Measurements from ENCODE around the gene GSPT2.
A peak's percentile ranks its signal among the peaks of the same experiment; 100 is the strongest.
"Not testable (repeated sequence)": the region's sequence is repeated elsewhere in the genome, so short reads cannot be mapped to it uniquely, and the experiment has no call there.

The GSPT2 gene

DNA sequence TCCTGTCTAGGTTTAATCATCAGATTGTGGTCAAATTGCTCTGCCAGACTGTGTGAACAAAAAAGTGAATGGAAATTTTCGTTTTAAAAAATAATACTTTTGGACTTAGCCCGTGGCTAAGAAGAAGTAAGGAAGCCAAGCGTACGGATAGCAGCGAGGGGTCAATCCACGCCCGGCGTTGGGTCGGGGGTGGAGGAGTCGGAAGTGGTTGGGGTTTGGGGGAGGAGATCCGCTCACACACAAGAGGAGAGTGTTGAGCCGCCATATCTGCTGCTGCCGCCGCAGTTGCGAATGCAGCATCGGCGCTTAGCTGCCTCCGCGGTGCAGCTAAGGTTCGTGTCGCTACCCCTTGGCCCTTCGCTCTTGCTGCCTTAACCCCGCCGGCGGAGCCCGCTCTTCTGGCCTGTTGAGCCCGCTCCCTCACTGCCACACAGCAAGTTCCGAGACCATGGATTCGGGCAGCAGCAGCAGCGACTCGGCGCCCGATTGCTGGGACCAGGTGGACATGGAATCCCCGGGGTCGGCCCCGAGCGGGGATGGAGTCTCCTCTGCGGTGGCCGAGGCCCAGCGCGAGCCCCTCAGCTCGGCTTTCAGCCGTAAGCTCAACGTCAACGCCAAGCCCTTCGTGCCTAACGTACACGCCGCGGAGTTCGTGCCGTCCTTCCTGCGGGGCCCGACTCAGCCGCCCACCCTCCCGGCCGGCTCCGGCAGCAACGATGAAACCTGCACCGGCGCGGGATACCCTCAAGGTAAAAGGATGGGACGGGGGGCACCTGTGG lies at the start of gene GSPT2:
GSPT2 (plus strand) TSS at position 264 of the 779 bp plus-strand sequence; CDS start at position 449, 185 bp downstream.
- DNase-seq: peak; percentile 9

DNA sequence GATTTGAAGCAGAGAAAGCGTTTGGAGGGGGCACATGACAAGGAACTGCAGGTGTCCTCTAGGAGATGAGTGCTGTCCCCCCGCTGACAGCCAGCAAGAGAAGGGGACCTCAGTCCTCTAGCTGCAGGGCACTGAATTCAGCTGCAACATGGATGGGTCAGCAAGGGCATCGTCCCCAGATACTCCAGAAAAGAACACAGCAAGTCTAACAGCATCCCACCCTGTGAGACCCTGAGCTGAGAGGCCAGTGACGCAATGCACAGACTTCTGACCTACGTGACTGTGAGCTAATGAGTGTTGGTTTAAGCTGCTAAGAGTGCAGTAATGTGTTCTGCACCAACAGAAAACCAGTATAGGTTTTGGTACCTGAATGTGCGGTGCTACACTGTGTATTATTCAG lies 49.0 kb upstream of the GSPT2 start:
- DNase-seq: no peak

DNA sequence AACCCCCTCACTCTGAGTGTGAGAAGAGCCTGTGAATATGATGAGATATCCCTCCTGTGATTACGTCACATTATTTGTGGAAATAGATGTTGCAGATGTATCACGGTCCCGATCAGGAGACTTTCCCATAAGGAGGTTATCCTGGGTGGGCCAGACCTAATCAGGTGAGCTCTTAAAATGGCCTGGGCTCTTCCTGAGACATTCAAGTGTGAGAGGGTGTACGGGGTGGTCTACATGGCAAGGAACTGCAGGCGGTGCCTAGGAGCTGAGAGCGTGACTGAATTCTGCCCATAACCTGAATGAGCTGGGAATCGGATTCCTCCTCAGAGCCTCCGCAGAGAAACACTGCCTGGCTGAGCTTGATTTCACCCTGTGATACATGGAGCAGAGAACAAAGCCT lies 45.8 kb upstream of the GSPT2 start:
- no peak for DNase-seq

DNA sequence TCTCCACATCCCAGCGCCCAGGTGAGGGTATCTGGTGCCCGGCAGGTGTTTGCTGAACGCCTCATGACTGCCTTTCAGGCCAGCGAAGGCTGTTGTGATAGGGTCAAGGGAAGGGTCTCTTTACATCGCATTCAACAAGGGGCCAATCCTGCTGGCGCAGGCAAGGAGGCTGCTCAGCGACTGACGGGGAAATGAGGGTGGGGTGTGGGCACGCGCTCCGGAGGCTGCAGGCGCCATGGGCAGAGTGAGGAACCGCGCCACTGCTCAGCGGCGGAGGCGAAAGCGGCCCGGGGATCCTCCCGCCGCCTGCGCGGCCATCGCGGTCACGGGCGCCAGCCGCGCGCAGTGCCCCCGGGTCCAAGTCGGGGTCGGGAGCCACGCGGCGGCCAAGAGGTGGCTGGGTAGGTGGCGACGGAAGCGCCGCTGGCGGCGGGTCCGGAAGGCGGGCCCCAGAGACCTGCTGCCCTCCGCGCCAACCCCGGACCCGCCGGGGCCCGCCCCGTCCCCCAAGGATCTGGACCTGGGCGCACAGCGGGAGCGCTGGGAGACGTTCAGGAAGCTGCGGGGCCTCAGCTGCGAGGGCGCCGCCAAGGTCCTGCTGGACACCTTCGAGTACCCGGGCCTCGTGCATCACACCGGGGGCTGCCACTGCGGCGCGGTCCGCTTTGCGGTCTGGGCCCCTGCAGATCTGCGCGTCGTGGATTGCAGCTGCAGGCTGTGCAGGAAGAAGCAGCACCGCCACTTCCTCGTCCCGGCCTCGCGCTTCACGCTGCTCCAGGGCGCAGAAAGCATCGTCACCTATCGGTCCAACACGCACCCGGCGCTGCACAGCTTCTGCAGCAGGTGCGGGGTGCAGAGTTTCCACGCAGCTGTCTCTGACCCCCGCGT lies 32.7 kb upstream of the GSPT2 start, which contains the start of gene CENPVL1:
CENPVL1 (plus strand) TSS at position 236 of the 888 bp plus-strand sequence; CDS start at position 236, 0 bp downstream.
- not testable (repeated sequence) for DNase-seq

DNA sequence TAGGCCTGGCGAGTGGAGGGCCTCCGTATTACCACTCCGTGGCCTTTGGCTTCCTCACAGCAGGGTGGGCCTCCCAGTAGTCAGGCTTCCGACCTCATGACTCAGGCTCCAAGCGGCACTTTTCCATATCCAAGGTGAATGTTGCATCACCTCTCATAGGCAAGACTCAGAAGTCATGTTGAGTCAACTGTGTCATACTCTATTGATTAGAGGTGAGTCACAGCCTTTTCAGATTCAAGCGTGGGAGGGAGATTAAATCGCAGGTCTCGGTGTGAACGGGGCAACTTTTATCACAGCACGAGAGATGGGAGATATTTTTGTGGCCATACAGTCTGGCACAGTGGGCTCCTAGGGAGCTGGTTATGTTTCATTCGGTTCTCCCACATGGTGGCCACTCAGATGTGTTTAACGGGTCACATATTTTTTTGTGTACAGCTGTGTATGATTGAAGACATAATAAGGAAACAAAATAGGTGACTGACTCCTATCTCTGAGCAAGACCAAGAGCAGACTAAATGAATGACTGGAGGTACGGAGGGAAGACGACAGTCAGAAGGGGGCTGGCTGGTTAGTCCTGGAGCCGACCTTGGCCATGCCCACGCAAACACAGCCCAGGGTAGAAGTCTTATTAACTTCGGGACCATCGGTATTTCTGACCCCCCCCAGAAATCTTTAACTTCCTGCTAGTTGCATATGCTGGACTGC lies 30.1 kb upstream of the GSPT2 start:
- not testable (repeated sequence) for DNase-seq

DNA sequence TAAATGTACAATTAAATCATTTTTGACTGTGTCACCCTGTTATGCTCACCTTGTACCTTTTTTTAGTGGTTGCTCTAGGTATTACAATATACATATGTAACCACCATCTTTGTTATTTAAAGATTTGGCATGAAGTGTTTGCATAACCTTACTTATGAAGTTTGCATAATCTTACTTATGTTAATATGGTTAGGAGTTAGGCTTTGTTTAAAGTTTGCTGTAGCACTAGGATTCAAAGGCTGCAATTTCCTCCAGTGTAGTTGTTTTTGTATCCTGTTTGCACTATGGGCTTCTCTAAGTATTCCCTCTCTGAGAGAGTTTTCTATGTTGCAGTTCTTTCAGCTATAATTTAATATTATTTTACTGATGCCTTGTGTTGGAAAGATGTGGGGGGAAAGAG lies 15.0 kb upstream of the GSPT2 start:
- DNase-seq: no peak

DNA sequence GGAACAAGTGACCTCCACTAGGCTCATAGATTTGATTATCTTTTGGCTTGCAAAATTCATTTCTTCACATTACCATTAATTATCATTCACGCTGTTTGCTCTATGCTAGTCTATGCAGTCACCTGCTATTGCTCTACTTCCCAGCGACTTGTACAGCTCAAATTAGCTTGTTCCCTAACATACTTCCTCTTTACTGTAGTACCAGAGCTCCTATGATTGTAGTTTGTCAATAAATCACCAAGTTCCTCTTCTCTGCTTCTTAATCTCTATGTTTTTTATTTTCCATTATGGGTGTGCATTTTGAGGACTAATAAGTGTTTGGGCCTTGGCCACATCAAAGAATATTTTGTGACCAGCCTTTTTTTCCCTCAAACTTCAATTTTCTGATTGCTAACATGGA lies 6.2 kb upstream of the GSPT2 start:
- DNase-seq: no peak

DNA sequence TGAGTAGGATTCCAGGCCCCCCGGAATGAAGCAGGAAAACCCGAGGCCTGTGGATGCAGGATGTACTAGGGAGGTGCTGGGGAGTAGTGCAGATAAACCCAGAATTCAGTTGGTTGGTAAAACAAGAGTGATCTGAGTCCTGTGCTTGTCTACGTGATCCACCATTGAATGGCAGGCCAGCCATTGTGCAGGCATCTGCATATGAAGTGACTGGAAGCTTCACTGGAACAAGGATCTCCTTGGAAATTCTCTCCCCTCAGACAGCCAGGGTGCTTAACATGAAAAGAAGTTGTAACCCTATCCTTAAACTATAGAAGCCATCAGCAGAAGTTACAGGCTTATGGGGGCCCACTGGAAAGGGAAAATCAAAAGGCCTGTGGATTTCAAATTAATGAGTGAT lies 656 bp upstream of the GSPT2 start:
- DNase-seq: no peak

DNA sequence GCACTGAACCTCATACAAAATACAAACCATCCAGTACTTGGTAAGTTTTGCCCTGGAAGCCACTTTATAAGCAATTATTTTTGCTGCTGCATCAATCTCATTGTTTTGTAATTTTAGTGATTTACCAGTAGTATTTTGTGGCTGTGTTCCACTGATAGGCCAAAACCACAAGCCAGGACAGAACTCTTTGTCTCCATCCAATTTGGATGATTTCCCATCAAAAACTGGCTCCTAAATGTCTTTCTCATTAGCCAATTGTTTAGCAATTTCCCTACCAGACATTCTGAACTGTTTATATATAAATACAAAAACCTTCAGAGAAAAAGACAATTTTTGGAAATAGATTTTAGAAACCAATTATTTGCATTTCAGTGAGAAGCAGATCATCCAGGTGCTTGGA lies 4.4 kb downstream of the GSPT2 start:
- DNase-seq: no peak

DNA sequence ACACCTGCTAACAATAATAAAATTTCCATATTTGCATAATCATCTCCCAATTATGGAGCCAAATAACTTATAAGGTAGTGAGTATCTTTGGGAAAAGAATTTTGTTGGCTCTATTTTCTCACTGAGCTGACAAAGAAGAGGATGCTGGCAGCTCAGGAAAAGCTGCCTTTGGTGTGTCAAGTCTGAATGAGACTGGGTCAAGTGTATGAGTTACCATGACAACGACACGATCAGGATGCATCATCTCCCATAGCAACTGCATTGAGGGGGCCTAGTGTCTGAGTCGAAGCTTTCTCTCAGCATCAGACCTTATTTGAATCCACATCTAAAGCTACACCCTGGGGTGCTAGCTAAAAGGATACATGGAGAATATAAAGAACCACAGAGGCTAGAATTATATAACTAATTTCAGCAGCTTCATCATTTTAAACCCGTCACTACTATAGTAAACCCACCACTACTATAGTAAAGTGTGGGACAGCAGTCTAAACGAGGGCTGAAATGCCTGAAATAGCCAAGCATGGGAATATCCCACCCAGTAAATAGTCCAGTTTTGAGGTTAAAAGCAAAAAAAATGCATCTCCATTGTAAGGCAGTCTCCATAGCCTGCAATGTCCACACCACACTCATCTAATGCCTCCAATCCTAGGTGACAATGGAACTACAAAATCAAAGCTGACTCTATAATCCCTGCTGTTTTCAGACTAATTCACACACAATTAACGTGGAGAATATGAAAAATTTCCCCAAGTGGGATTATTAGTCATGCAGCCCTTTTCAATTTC lies 16.0 kb downstream of the GSPT2 start:
- DNase-seq: no peak

DNA sequence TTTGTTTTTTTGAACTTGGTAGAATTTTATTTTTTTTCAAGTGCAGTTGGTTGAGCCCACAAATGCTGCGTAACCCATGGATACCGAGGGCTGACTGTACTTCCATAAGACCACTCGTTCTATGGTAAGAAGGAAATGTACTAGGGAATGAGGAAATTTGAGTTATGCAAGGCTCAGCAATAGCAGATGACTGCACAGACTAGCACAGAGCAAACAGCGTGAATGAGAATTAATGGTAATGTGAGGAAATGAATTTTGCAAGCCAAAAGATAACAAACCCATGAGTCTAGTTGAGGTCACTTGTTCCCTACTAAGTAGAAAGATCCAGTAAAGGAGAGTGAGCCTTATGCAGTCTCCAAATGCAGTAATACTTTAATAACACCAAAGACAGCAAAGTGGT lies 17.4 kb downstream of the GSPT2 start:
- DNase-seq: no peak

DNA sequence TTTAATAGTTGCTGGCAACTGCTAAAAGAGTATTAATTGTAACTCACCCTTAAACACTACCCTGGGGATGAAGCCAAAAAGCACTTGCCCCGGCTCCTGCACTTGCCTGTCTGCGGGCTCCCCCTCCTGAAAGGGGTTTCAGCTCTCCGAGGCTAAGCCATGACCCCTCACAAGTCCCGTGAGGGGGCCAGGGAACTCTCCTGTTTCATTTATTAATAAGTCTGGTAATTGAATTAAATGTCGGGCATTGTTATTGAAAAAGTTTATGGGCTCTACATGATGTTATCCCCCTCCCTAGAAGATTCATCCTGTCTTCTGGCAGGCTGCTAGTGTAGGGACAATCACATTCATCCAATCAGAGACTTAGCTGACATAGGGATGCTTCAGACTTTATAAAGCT lies 23.3 kb downstream of the GSPT2 start:
- no peak for DNase-seq

DNA sequence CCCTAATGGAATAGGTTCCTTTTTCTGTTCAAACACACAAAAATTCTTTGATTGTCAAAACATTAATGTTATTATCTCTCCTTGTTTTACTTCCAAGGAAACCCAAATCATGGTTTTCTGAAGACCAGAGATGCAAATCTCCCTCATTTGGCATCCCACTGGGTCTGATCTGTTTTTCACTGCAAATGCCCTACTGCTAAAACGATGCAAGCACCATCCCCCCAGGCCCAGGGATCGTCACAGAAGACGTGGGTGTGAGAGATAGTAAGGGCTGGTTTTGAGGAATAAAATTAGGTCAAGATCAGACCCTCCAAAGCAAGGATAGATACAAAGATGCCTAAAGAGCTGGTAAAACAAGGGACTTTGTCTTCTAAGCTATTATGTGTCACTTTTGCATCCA lies 33.6 kb downstream of the GSPT2 start:
- no peak for DNase-seq

DNA sequence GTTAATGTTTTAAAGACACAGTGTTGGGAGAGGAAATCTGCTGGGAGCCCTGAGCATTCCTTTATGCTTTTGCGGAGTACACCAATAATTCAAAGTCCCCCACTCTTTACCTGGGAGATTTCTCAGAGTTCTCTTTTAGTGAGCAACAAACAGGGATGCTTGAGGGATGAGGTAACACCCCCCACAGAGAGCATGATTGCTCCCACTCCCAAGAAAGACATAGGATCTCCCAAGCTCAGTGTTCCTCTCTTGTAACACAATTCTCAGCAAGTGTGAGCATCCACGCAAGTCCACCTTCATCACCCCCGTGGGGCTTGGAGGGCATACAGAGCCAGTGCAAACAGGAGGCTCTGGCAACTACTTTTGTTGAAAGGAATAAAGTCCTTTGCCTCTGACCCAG lies 36.1 kb downstream of the GSPT2 start:
- DNase-seq: no peak

DNA sequence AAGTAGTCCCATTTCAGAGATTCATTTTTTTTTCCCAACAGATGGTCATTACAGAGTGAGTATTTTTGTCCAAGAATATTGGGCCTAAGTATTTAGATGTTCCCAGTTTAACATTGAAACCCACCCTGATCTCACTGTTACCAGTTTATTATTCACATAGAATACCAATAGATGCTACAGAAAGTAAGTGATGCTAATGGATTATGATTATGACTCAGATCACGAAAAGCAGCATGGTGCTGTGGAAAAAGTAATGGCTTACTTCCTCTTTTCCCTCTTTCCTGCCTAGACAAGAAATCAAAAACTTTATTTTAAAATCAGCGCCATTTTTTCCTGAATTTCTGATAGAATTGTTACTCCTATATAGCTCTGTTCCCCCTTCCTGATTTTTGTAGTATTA lies 51.9 kb downstream of the GSPT2 start:
- no peak for DNase-seq

Measured in amniotic stem cell (primary cell).